Measurements from ENCODE around the gene IFNL4. TPM values are rescaled to one million over a fixed set of nuclear protein-coding genes. Genes with fewer than 3 reads are reported as not detected.
"Not testable (repeated sequence)": the region's sequence is repeated elsewhere in the genome, so short reads cannot be mapped to it uniquely, and the experiment has no call there.

The IFNL4 gene
- total RNA-seq, 1 donor from 2014 or later: not detected

- ATAC-seq: not testable (repeated sequence)
Observed at GRCh38 chr19:39219108-39219507, 29.5 kb downstream of the IFNL4 start.

GRCh38 chr19:39218230-39219007 is 30.2 kb downstream of the IFNL4 start:
- ATAC-seq: no peak

- no peak for ATAC-seq
Observed at GRCh38 chr19:39217094-39217493, 31.6 kb downstream of the IFNL4 start.

GRCh38 chr19:39215323-39215722 is 33.3 kb downstream of the IFNL4 start:
- ATAC-seq: not testable (repeated sequence)

- ATAC-seq: peak; percentile 66
Observed at GRCh38 chr19:39212375-39212742, 36.3 kb downstream of the IFNL4 start.

- ATAC-seq: peak; percentile 42
Observed at GRCh38 chr19:39211731-39212374, 36.8 kb downstream of the IFNL4 start.

- no peak for ATAC-seq
Observed at GRCh38 chr19:39209196-39209595, 39.5 kb downstream of the IFNL4 start.

- ATAC-seq: peak; percentile 1
Observed at GRCh38 chr19:39208175-39208795, 40.4 kb downstream of the IFNL4 start.

- no peak for ATAC-seq
Observed at GRCh38 chr19:39207293-39207836, 41.3 kb downstream of the IFNL4 start.

- no peak for ATAC-seq
Observed at GRCh38 chr19:39206122-39206521, 42.5 kb downstream of the IFNL4 start.

GRCh38 chr19:39205449-39205764 is 43.2 kb downstream of the IFNL4 start:
- ATAC-seq: no peak

GRCh38 chr19:39203372-39204341 is 45.0 kb downstream of the IFNL4 start, which contains the start of gene SYCN:
TSS of gene SYCN (minus strand) at chr19:39204263. CDS start at chr19:39204254, 9 bp downstream.
- peak; percentile 10 for ATAC-seq

- no peak for ATAC-seq
Observed at GRCh38 chr19:39202998-39203355, 45.7 kb downstream of the IFNL4 start.

GRCh38 chr19:39200803-39201115 is 47.9 kb downstream of the IFNL4 start:
- no peak for ATAC-seq

- no peak for ATAC-seq
Observed at GRCh38 chr19:39200066-39200802, 48.4 kb downstream of the IFNL4 start.

GRCh38 chr19:39199025-39199424 is 49.6 kb downstream of the IFNL4 start:
- peak; percentile 28 for ATAC-seq

GRCh38 chr19:39197808-39198207 is 50.8 kb downstream of the IFNL4 start:
- ATAC-seq: peak; percentile 55

- peak; percentile 68 for ATAC-seq
Observed at GRCh38 chr19:39196860-39197562, 51.6 kb downstream of the IFNL4 start, which contains the start of gene NCCRP1. TSS of gene NCCRP1 (plus strand) at chr19:39196964. CDS start at chr19:39196983, 19 bp downstream.

- ATAC-seq: no peak
Observed at GRCh38 chr19:39196320-39196719, 52.3 kb downstream of the IFNL4 start.

Data from esophagus mucosa (tissue), 1 donor.